IMR-90 (cell line): ENCODE results near the gene BTNL2. TPM values are rescaled to one million over a fixed set of nuclear protein-coding genes. Genes with fewer than 3 reads are reported as not detected.

ENCODE experiments used
- ATAC-seq: fragments of 200-7000 bp; cut with Tn5 transposase; 2 replicates; pipeline ENCODE4 v1.9.1; 2020; ENCODE audit warnings: low read depth, mild to moderate bottlenecking, moderate library complexity
- Bru-seq: library from RNA; stranded (reverse); fragments of 400-500 nt; gene quantifications from one replicate; lab custom pipeline; 2021; lab: Mats Ljungman, UMichigan
- BruChase-seq, 2 experiments: library from RNA; stranded (reverse); fragments of 400-500 nt; gene quantifications; one replicate each; lab custom pipeline; 2021; lab: Mats Ljungman, UMichigan
- BruUV-seq: library from RNA; stranded (reverse); fragments of 400-500 nt; replicated peaks from 2 replicates; lab custom pipeline; 2021; lab: Mats Ljungman, UMichigan
- CTCF ChIA-PET: fragments of 300-600 bp; formaldehyde crosslinking; extraction: SDS; loops from one replicate; lab custom pipeline; 2021; ENCODE audit warnings: antibody characterized with exemption; lab: Yijun Ruan, JAX
- POLR2A ChIA-PET: fragments of 300-600 bp; sonication (Branson Sonifier 250); formaldehyde crosslinking; loops from one replicate; lab custom pipeline; 2022; ENCODE audit warnings: antibody characterized with exemption; ENCODE audit not compliant: unreplicated experiment; lab: Charles Lee
- DNase-seq: peaks from one replicate; pipeline ENCODE4 v3.0.0; 2013
- H2AFZ ChIP-seq: replicated peaks from 2 replicates; pipeline ENCODE3; 2013; ENCODE audit warnings: low read length, mild to moderate bottlenecking; ENCODE audit not compliant: poor library complexity
- H2AK5ac ChIP-seq: 2 replicates; pipeline ENCODE4 v1.6.1; 2013; ENCODE audit warnings: low read depth, low read length, inconsistent platforms
- H2AK9ac ChIP-seq: replicated peaks from 2 replicates; pipeline ENCODE3; 2013; ENCODE audit warnings: mild to moderate bottlenecking, low read depth, low read length, moderate library complexity; ENCODE audit not compliant: poor library complexity
- H2BK120ac ChIP-seq: 2 replicates; pipeline ENCODE4 v1.6.1; 2013; ENCODE audit warnings: low read depth, low read length, inconsistent platforms
- H2BK15ac ChIP-seq: 3 replicates; pipeline ENCODE4 v1.6.1; 2013; ENCODE audit warnings: low read depth, low read length, inconsistent platforms
- H2BK20ac ChIP-seq: 2 replicates; pipeline ENCODE4 v1.6.1; 2013; ENCODE audit warnings: low read depth, mild to moderate bottlenecking, inconsistent platforms, low read length, moderate library complexity
- H2BK5ac ChIP-seq: 2 replicates; pipeline ENCODE4 v1.6.1; 2013; ENCODE audit warnings: mild to moderate bottlenecking, low read depth, low read length, inconsistent platforms; ENCODE audit not compliant: poor library complexity, severe bottlenecking
- H3K14ac ChIP-seq: replicated peaks from 2 replicates; pipeline ENCODE4 v1.6.1; 2013; ENCODE audit warnings: low read depth, low read length, inconsistent platforms
- H3K18ac ChIP-seq: 2 replicates; pipeline ENCODE4 v1.6.1; 2013; ENCODE audit warnings: low read depth, low read length, control low read depth
- H3K23ac ChIP-seq: 2 replicates; pipeline ENCODE4 v1.6.1; 2013; ENCODE audit warnings: low read depth, low read length, inconsistent platforms
- H3K27ac ChIP-seq: 2 replicates; pipeline ENCODE4 v1.5.1; 2013; ENCODE audit warnings: mild to moderate bottlenecking, control low read depth, low read length; ENCODE audit not compliant: insufficient read depth
- H3K27me3 ChIP-seq: 2 replicates; pipeline ENCODE4 v1.6.1; 2013; ENCODE audit warnings: low read length; ENCODE audit not compliant: control insufficient read depth, insufficient read depth
- H3K36me3 ChIP-seq: 2 replicates; pipeline ENCODE4 v1.6.1; 2013; ENCODE audit warnings: low read length, mixed read lengths; ENCODE audit not compliant: control insufficient read depth, insufficient read depth
- H3K4ac ChIP-seq: 2 replicates; pipeline ENCODE4 v1.6.1; 2013; ENCODE audit warnings: low read depth, low read length, inconsistent platforms
- H3K4me1 ChIP-seq: 2 replicates; pipeline ENCODE4 v1.6.1; 2013; ENCODE audit warnings: low read length, mixed read lengths; ENCODE audit not compliant: control insufficient read depth, insufficient read depth
- H3K4me2 ChIP-seq: 2 replicates; pipeline ENCODE4 v1.6.1; 2013; ENCODE audit warnings: low read depth, mild to moderate bottlenecking, control low read depth, low read length, moderate library complexity
- H3K4me3 ChIP-seq: 2 replicates; pipeline ENCODE4 v1.5.1; 2013; ENCODE audit warnings: low read depth, mild to moderate bottlenecking, control low read depth, low read length, moderate library complexity; ENCODE audit not compliant: insufficient read depth
- H3K56ac ChIP-seq: 2 replicates; pipeline ENCODE4 v1.6.1; 2013; ENCODE audit warnings: low read length, inconsistent platforms; ENCODE audit not compliant: insufficient read depth; ENCODE audit errors: extremely low read depth
- H3K79me1 ChIP-seq, 2 experiments: 2 replicates each; pipeline ENCODE4 v1.6.1; 2013; ENCODE audit warnings: low read length in 2 of 2, inconsistent platforms in 1 of 2, low read depth in 1 of 2
- H3K9ac ChIP-seq: 2 replicates; pipeline ENCODE4 v1.6.1; 2013; ENCODE audit warnings: low read depth, low read length, control low read depth
- H3K9me1 ChIP-seq: 2 replicates; pipeline ENCODE4 v1.6.1; 2013; ENCODE audit warnings: low read length, inconsistent platforms; ENCODE audit not compliant: insufficient read depth
- H3K9me3 ChIP-seq: 2 replicates; pipeline ENCODE4 v1.6.1; 2013; ENCODE audit warnings: low read length; ENCODE audit not compliant: control insufficient read depth, insufficient read depth
- H4K20me1 ChIP-seq: 2 replicates; pipeline ENCODE4 v1.6.1; 2013; ENCODE audit warnings: low read length, inconsistent platforms; ENCODE audit not compliant: insufficient read depth
- H4K5ac ChIP-seq: 2 replicates; pipeline ENCODE4 v1.6.1; 2013; ENCODE audit warnings: mild to moderate bottlenecking, low read depth, low read length, control low read depth
- H4K8ac ChIP-seq, 2 experiments: 2 replicates each; pipeline ENCODE4 v1.6.1; 2013; ENCODE audit warnings: low read depth in 2 of 2, low read length in 2 of 2, control low read depth in 1 of 2, inconsistent platforms in 1 of 2
- H4K91ac ChIP-seq: 2 replicates; pipeline ENCODE4 v1.6.1; 2013; ENCODE audit warnings: low read depth, low read length, inconsistent platforms; ENCODE audit not compliant: insufficient read depth
- FOS ChIP-seq: fragments of 150-350 bp; IDR thresholded peaks from 2 replicates; pipeline ENCODE4 v1.6.1; 2016; ENCODE audit warnings: low read depth, low read length
- NFE2L2 ChIP-seq: fragments of 150-350 bp; IDR thresholded peaks from 2 replicates; pipeline ENCODE4 v1.6.1; 2016; ENCODE audit warnings: low read depth, mild to moderate bottlenecking, low read length
- RCOR1 ChIP-seq: IDR thresholded peaks from 2 replicates; pipeline ENCODE4 v1.6.1; 2012; ENCODE audit warnings: mild to moderate bottlenecking, low read length, improper control_type of control experiment; ENCODE audit not compliant: insufficient replicate concordance
- SMC3 ChIP-seq: fragments of 150-350 bp; IDR thresholded peaks from 2 replicates; pipeline ENCODE4 v1.6.1; 2016; ENCODE audit warnings: low read depth, mild to moderate bottlenecking, antibody characterized with exemption, low read length, moderate library complexity
- WGBS, 2 experiments: methylation state at CpG; one replicate each; pipeline versions ENCODE4 v1.1.5 to v1.1.7; 2013; ENCODE audit warnings: missing lambda C conversion rate in 2 of 2; ENCODE audit not compliant: insufficient read length in 1 of 2; ENCODE audit errors: extremely low coverage in 2 of 2; 5-methylcytosine and 5-hydroxymethylcytosine counted together
- dilution Hi-C: fragments of 300-500 bp; cut with HindIII; formaldehyde crosslinking; loops from one replicate; pipeline ENCODE4 v1.14.3; 2018; ENCODE audit warnings: low sequenced_read_pairs; ENCODE audit not compliant: unreplicated experiment
- in situ Hi-C: fragments of 300-500 bp; cut with MboI; formaldehyde crosslinking; loops from 3 replicates; pipeline ENCODE4 v1.14.3; 2019; ENCODE audit warnings: low sequenced_read_pairs, inconsistent platforms, mixed read lengths
- intact Hi-C: fragments of 100-400 bp; cut with micrococcal nuclease; formaldehyde crosslinking; loops from 2 replicates; pipeline ENCODE4 v1.10.0; 2022
- long read RNA-seq: library from polyadenylated mRNA; unstranded; transcript quantifications from one replicate; pipeline ENCODE4 v2.0.0, GENCODE V29; 2021; ENCODE audit not compliant: unreplicated experiment
- polyA plus RNA-seq, 3 experiments: library from polyadenylated mRNA; depleted of rRNA; stranded (reverse); fragments of >200 nt; gene quantifications; 2 replicates each; pipeline ENCODE4 v1.2.3, GENCODE V29; 2012; ENCODE audit warnings: low replicate concordance in 1 of 3
- total RNA-seq: library from RNA; depleted of rRNA; stranded (reverse); fragments of >200 nt; gene quantifications from 2 replicates; pipeline ENCODE4 v1.2.3, GENCODE V29; 2012; rRNA removed

BTNL2 gene, protein sequence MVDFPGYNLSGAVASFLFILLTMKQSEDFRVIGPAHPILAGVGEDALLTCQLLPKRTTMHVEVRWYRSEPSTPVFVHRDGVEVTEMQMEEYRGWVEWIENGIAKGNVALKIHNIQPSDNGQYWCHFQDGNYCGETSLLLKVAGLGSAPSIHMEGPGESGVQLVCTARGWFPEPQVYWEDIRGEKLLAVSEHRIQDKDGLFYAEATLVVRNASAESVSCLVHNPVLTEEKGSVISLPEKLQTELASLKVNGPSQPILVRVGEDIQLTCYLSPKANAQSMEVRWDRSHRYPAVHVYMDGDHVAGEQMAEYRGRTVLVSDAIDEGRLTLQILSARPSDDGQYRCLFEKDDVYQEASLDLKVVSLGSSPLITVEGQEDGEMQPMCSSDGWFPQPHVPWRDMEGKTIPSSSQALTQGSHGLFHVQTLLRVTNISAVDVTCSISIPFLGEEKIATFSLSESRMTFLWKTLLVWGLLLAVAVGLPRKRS
- total RNA-seq, result not detected in 2 replicates
- not detected in 2 replicates for polyA plus RNA-seq (2012; rRNA removed)
- polyA plus RNA-seq (2012; cell fraction: cytosol; rRNA removed), result not detected in 2 replicates
- polyA plus RNA-seq (2012; cell fraction: nucleus; rRNA removed; ENCODE audit: low replicate concordance), result not detected in 2 replicates
- not detected for Bru-seq, nascent RNA
- BruChase-seq, experiment 1, labeled RNA remaining after a 6-hour chase, result not detected
- not detected for BruChase-seq, experiment 2, labeled RNA remaining after a 2-hour chase
- long read RNA-seq, result 0 reads

- H3K9me3 ChIP-seq, result no peaks in the 10 kb centered on the region
- no peak within 1 kb of the TSS for H3K23ac ChIP-seq
- no peak within 1 kb of the TSS for H3K4ac ChIP-seq
- no peak within 1 kb of the TSS for H3K4me3 ChIP-seq
- no peak within 1 kb of the TSS for H3K18ac ChIP-seq
- H2BK5ac ChIP-seq, result no peak within 1 kb of the TSS
- no peak within 1 kb of the TSS for H2BK15ac ChIP-seq
- peaks cover 40% of the 10 kb centered on the region for H3K27me3 ChIP-seq
- no CpG with 5 or more reads among the region's 4 CpGs for WGBS, 2 experiments
- peaks cover 3% of the 10 kb centered on the region; the same call in 1 of the 2 replicates for H3K9me1 ChIP-seq
- DNase-seq (no peak), ATAC-seq (no peak)
- H2BK120ac ChIP-seq, result no peak within 1 kb of the TSS
- peak within 1 kb of the TSS; percentile 72 for H2AFZ ChIP-seq
- H2AK5ac ChIP-seq, result no peak within 1 kb of the TSS
- H3K9ac ChIP-seq, result no peak within 1 kb of the TSS
- H3K36me3 ChIP-seq, result no peaks in the 10 kb centered on the region
- H4K20me1 ChIP-seq, result no peaks in the 10 kb centered on the region
- no TSS peak for BruUV-seq
- H4K8ac ChIP-seq, result no peak within 1 kb of the TSS
- H3K14ac ChIP-seq, result no peak within 1 kb of the TSS
- no peak within 1 kb of the TSS for H2BK20ac ChIP-seq
- no peak within 1 kb of the TSS for H4K5ac ChIP-seq
- ChIA-PET CTCF (no interaction called here), POLR2A (no interaction called here)
- H4K91ac ChIP-seq, result no peak within 1 kb of the TSS
- in situ Hi-C loops, result no loop called here
- H3K4me2 ChIP-seq, result no peak within 1 kb of the TSS
- H2AK9ac ChIP-seq, result no peak within 1 kb of the TSS
- H3K27ac ChIP-seq, result no peak within 1 kb of the TSS
- intact Hi-C loops, result no loop called here
- H3K56ac ChIP-seq, result no peak within 1 kb of the TSS
- dilution Hi-C loops, result no loop called here
- TF ChIP-seq RCOR1, result no peak
- TF ChIP-seq FOS, result no peak
- TF ChIP-seq NFE2L2, result no peak
- TF ChIP-seq SMC3, result no peak
- no peaks in the 10 kb centered on the region for H3K79me1 ChIP-seq
- no peaks in the 10 kb centered on the region for H3K4me1 ChIP-seq
These were observed at the start of gene BTNL2 for GRCh38 chr6:32406857-32407256. TSS of gene BTNL2 (minus strand) at chr6:32407181. CDS start at chr6:32407123, 58 bp downstream.
